C1 segment of cervical spinal cord (tissue), 14 donors: Measurements from ENCODE around the gene HIPK3.
"Not testable (repeated sequence)": the region's sequence is repeated elsewhere in the genome, so short reads cannot be mapped to it uniquely, and the experiment has no call there.

ENCODE experiments used
- DNase-seq, 14 donors: peaks; one replicate each; lab custom pipeline; 2025; lab: John Stamatoyannopoulos, UW

HIPK3 gene

GRCh38 chr11:33358150-33358831, 101.1 kb downstream of the HIPK3 start:
- DNase-seq, result no peak

GRCh38 chr11:33360642-33361041, 103.5 kb downstream of the HIPK3 start:
- no peak for DNase-seq

- peak in 1 of 14 donors; percentile 2 for DNase-seq
Observed at GRCh38 chr11:33362051-33362910, 105.1 kb downstream of the HIPK3 start.

GRCh38 chr11:33366918-33367317, 109.7 kb downstream of the HIPK3 start:
- no peak for DNase-seq

- DNase-seq, result not testable (repeated sequence)
Observed at GRCh38 chr11:33368475-33368874, 111.3 kb downstream of the HIPK3 start.

GRCh38 chr11:33368931-33369330, 111.8 kb downstream of the HIPK3 start:
- DNase-seq, result no peak

- DNase-seq, result no peak
Observed at GRCh38 chr11:33373636-33374035, 116.5 kb downstream of the HIPK3 start.

GRCh38 chr11:33375236-33375635, 118.1 kb downstream of the HIPK3 start:
- no peak for DNase-seq

GRCh38 chr11:33375688-33376311, 118.6 kb downstream of the HIPK3 start, which contains the start of gene KIAA1549L:
Gene KIAA1549L (plus strand): TSS chr11:33376108.
- peak in 4 of 14 donors; percentile 7 to 33 (median 24) for DNase-seq

- DNase-seq, result peak in 3 of 14 donors; percentile 3 to 55 (median 29)
Observed at GRCh38 chr11:33376331-33377310, 119.4 kb downstream of the HIPK3 start.

GRCh38 chr11:33377412-33378370, 120.5 kb downstream of the HIPK3 start:
- peak in 1 of 14 donors; percentile 43 for DNase-seq

GRCh38 chr11:33379947-33380346, 122.8 kb downstream of the HIPK3 start:
- DNase-seq, result no peak

GRCh38 chr11:33383075-33383919, 126.1 kb downstream of the HIPK3 start:
- peak in 2 of 14 donors; percentile 1 to 36 for DNase-seq

- no peak for DNase-seq
Observed at GRCh38 chr11:33383920-33384209, 126.7 kb downstream of the HIPK3 start.

GRCh38 chr11:33384220-33384619, 127.0 kb downstream of the HIPK3 start:
- no peak for DNase-seq

- DNase-seq, result no peak
Observed at GRCh38 chr11:33387581-33387980, 130.4 kb downstream of the HIPK3 start.

- DNase-seq, result no peak
Observed at GRCh38 chr11:33387996-33388395, 130.8 kb downstream of the HIPK3 start.

GRCh38 chr11:33388793-33389525, 131.8 kb downstream of the HIPK3 start:
- DNase-seq, result no peak
